Activated CD4-positive, alpha-beta T cell treated with anti-CD3 and anti-CD28 coated beads, Interleukin-2, amount 10 ng/mL, durations not matched to agents 7 days and 5 days (primary cell): ENCODE measurements around the gene TAAR9. TPM values are rescaled to one million over a fixed set of nuclear protein-coding genes. Genes with fewer than 3 reads are reported as not detected.
A peak's percentile ranks its signal among the peaks of the same experiment; 100 is the strongest.

Experiments
- CTCF ChIA-PET: fragments of 350-600 bp; sonication (Branson Sonifier 250); formaldehyde crosslinking; loops from one replicate; lab custom pipeline; 2021; ENCODE audit warnings: antibody characterized with exemption; lab: Charles Lee
- POLR2A ChIA-PET: fragments of 350-600 bp; sonication (Branson Sonifier 250); formaldehyde crosslinking; loops from one replicate; lab custom pipeline; 2021; ENCODE audit warnings: antibody characterized with exemption; lab: Charles Lee
- DNase-seq: peaks from one replicate; pipeline ENCODE4 v3.0.0-alpha.2; 2020
- H3K27ac Mint-ChIP-seq: one replicate; pipeline ENCODE4 v1.8.0; 2021; ENCODE audit warnings: mild to moderate bottlenecking, moderate library complexity, mixed read lengths
- H3K27me3 Mint-ChIP-seq: one replicate; pipeline ENCODE4 v1.8.0; 2021; ENCODE audit warnings: mixed read lengths
- H3K36me3 Mint-ChIP-seq: one replicate; pipeline ENCODE4 v1.8.0; 2021; ENCODE audit warnings: low read depth, mixed read lengths
- H3K4me1 Mint-ChIP-seq: one replicate; pipeline ENCODE4 v1.8.0; 2021; ENCODE audit warnings: mixed read lengths
- H3K4me3 Mint-ChIP-seq: one replicate; pipeline ENCODE4 v1.8.0; 2021; ENCODE audit warnings: mild to moderate bottlenecking, moderate library complexity, mixed read lengths
- H3K9me3 Mint-ChIP-seq: one replicate; pipeline ENCODE4 v1.8.0; 2021; ENCODE audit warnings: mixed read lengths
- total RNA-seq, 2 experiments: library from RNA; stranded (reverse); gene quantifications; one replicate each; pipeline ENCODE4 v1.2.3, GENCODE V29; 2021

The TAAR9 gene
- total RNA-seq, 2 experiments from 2014 or later, result not detected

DNA sequence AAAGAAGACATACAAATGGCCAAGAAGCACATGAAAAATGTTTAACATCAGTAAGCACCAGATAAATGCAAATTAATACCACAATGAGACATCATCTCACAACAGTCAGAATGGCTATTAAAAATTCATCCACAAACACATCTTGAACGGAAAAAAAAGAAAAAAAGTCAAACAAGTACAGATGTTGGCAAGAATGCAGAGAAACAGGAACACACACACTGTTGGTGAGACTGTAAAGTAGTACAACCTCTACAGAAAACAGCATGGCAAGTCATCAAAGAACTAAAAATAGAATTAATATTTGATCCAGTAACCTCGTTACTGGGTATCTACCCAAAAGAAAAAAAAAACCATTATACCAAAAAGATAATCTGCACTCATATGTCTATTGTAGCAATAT lies 31.6 kb upstream of the TAAR9 start:
- ChIA-PET POLR2A (no interaction called here), CTCF (no interaction called here)
- no peak for DNase-seq
- peaks cover 17% of the 10 kb centered on the region for H3K36me3 Mint-ChIP-seq
- H3K4me3 Mint-ChIP-seq, result no peak overlapping the region
- H3K27me3 Mint-ChIP-seq, result no peaks in the 10 kb centered on the region
- H3K27ac Mint-ChIP-seq, result no peak overlapping the region
- H3K9me3 Mint-ChIP-seq, result no peaks in the 10 kb centered on the region
- H3K4me1 Mint-ChIP-seq, result peaks cover 11% of the 10 kb centered on the region

GRCh38 chr6:132506869-132507808 lies 30.9 kb upstream of the TAAR9 start:
- DNase-seq, result no peak
- H3K4me3 Mint-ChIP-seq, result no peak overlapping the region
- H3K36me3 Mint-ChIP-seq, result peaks cover 10% of the 10 kb centered on the region
- H3K4me1 Mint-ChIP-seq, result peaks cover 16% of the 10 kb centered on the region
- CTCF ChIA-PET, result no interaction called here
- no peaks in the 10 kb centered on the region for H3K9me3 Mint-ChIP-seq
- POLR2A ChIA-PET, result no interaction called here
- no peak overlapping the region for H3K27ac Mint-ChIP-seq
- no peaks in the 10 kb centered on the region for H3K27me3 Mint-ChIP-seq

DNA sequence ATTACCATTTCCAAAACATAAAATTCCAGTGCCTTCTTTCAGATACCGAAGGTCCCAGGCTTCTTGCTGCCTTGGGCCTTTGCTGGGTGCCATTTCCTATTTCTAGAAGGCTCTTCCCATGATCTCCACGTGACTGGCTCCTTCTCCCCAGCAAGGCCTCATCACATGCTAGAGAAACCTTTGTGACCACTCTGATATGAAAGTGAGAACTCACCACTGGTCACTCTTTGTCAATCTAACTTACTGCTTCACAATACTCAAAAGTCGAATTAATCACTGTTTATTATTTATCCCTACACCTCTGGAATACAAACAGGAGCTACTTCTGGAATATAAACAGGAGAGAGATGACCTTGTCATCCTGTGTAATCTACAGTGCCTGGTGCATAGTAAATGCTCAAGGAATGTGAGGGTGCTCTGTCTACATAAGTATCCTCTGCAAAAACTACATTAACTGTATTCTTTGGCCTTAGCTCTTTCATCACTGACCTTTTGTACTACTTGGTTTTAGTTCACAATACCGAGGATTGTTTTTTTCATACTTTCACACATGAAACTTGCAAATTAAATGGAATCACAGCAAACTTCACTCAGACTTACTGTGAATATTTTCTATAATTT lies 26.8 kb upstream of the TAAR9 start:
- ChIA-PET CTCF (interaction anchor here (1.0 kb wide), 1 partner anchor 15 kb away, joined by 3 read pairs; no protein-coding TSS in a partner anchor), POLR2A (no interaction called here)
- no peak overlapping the region for H3K27ac Mint-ChIP-seq
- peaks cover 26% of the 10 kb centered on the region for H3K4me1 Mint-ChIP-seq
- H3K36me3 Mint-ChIP-seq, result peaks cover 8% of the 10 kb centered on the region
- peak overlapping the region; percentile 94 for H3K4me3 Mint-ChIP-seq
- DNase-seq, result no peak
- H3K27me3 Mint-ChIP-seq, result peaks cover 15% of the 10 kb centered on the region
- H3K9me3 Mint-ChIP-seq, result no peaks in the 10 kb centered on the region

- POLR2A ChIA-PET, result no interaction called here
- Mint-ChIP-seq H3K36me3 (peaks cover 8% of the 10 kb centered on the region), H3K9me3 (no peaks in the 10 kb centered on the region), H3K27ac (no peak overlapping the region), H3K4me1 (peaks cover 26% of the 10 kb centered on the region), H3K27me3 (peaks cover 18% of the 10 kb centered on the region), H3K4me3 (peak overlapping the region; percentile 94)
- CTCF ChIA-PET, result interaction anchor here (1.0 kb wide), 1 partner anchor 15 kb away, joined by 3 read pairs; no protein-coding TSS in a partner anchor
- no peak for DNase-seq
Observed at GRCh38 chr6:132511831-132512220, 26.3 kb upstream of the TAAR9 start.

DNA sequence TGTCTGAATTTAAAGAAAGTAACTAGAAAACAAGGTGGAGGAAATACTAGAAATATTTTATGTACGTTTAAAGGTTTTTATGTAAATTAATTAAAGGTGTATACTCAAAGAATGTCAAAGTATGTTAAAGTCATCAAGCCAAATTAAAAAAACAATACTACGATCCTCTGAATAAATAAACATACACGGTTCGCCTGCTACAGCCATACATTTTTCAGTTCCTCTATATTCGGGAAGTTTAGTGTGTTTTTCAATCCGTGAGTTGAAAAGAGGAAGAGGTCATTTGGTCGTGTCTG lies 25.8 kb upstream of the TAAR9 start:
- Mint-ChIP-seq H3K4me3 (peak overlapping the region; percentile 94), H3K4me1 (peaks cover 26% of the 10 kb centered on the region), H3K36me3 (peaks cover 8% of the 10 kb centered on the region), H3K9me3 (no peaks in the 10 kb centered on the region), H3K27ac (peak overlapping the region; percentile 89), H3K27me3 (peaks cover 20% of the 10 kb centered on the region)
- POLR2A ChIA-PET, result no interaction called here
- no peak for DNase-seq
- CTCF ChIA-PET, result interaction anchor here (1.2 to 1.4 kb wide), 2 partner anchors 23 to 233 kb away, joined by 4 to 5 read pairs; no protein-coding TSS in a partner anchor

- Mint-ChIP-seq H3K4me1 (peaks cover 26% of the 10 kb centered on the region), H3K4me3 (peak within 1 kb of the TSS; percentile 94), H3K9me3 (no peaks in the 10 kb centered on the region), H3K36me3 (peaks cover 4% of the 10 kb centered on the region), H3K27ac (peak within 1 kb of the TSS; percentile 96), H3K27me3 (peaks cover 23% of the 10 kb centered on the region)
- peak; percentile 88 for DNase-seq
- POLR2A ChIA-PET, result interaction anchor here (0.6 kb wide), 1 partner anchor 135 kb away, joined by 3 read pairs; no protein-coding TSS in a partner anchor
- CTCF ChIA-PET, result interaction anchor here (0.6 to 1.4 kb wide), 4 partner anchors 21 to 1497 kb away, joined by 3 to 5 read pairs (median 4); no protein-coding TSS in a partner anchor
Observed at GRCh38 chr6:132512638-132513632, 25.1 kb upstream of the TAAR9 start, which contains the start of gene STX7. Gene STX7 (minus strand): TSS chr6:132513116. CDS start chr6:132503530, 9,586 bp downstream.

DNA sequence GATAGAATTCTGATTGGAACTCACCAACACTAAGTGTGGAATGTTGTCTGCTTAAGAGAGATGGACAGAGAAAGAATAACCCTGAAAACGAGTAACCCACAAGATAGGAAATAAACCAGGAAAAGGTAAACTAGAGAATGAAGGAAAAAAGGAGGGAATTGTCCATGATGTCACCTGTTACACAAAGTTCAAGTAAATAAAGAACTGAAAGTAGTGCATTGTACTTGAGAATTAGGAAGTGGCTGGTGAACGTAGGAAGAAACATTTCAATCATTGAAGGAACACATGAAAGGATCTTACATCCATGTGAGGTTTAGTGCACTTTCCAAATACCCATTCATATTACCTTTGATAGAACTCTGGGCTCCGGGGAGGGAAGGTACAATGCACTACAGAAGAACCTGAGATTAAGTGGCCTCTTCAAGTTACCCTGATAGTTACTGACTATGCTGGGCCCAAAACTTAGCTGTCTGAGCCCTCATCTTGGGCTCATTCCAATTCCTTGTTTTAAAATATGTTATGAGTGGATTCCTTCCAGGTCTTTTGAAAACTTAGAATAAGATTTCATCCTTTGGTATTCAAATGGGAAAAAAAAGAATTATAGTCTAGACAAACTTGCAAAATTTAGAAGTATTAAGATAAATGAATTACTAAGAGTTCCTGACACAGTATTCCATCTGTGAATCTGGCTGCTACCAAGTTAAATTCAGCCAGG lies 24.1 kb upstream of the TAAR9 start:
- peaks cover 26% of the 10 kb centered on the region for H3K4me1 Mint-ChIP-seq
- no peaks in the 10 kb centered on the region for H3K36me3 Mint-ChIP-seq
- ChIA-PET CTCF (interaction anchor here (1.4 to 1.5 kb wide), 2 partner anchors 13 to 24 kb away, joined by 3 to 4 read pairs; no protein-coding TSS in a partner anchor), POLR2A (no interaction called here)
- peak overlapping the region; percentile 94 for H3K4me3 Mint-ChIP-seq
- no peak overlapping the region for H3K27ac Mint-ChIP-seq
- peaks cover 30% of the 10 kb centered on the region for H3K27me3 Mint-ChIP-seq
- no peaks in the 10 kb centered on the region for H3K9me3 Mint-ChIP-seq
- no peak for DNase-seq

DNA sequence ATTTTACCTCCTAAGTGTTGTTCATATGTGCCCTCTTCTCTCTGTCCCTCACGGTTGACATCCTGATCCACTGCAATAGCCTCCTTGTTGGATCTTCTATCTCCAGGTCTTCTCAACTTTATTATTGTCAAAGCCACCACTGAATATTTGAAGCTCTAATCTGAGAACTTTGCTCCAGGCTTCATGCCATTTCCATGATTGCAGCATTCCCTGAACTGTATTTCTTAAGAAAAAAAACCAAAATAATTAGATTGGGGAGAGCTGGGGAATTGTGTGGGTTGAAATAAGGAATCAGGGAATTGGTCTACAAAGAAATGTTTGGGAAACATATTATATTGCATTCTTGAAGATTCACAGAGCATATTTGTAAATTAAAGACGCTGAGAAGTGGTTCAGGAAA lies 22.7 kb upstream of the TAAR9 start:
- CTCF ChIA-PET, result interaction anchor here (0.6 to 1.5 kb wide), 2 partner anchors 12 to 266 kb away, joined by 3 read pairs; no protein-coding TSS in a partner anchor
- DNase-seq, result no peak
- peaks cover 40% of the 10 kb centered on the region for H3K27me3 Mint-ChIP-seq
- peaks cover 26% of the 10 kb centered on the region for H3K4me1 Mint-ChIP-seq
- POLR2A ChIA-PET, result no interaction called here
- H3K4me3 Mint-ChIP-seq, result no peak overlapping the region
- H3K9me3 Mint-ChIP-seq, result no peaks in the 10 kb centered on the region
- no peaks in the 10 kb centered on the region for H3K36me3 Mint-ChIP-seq
- H3K27ac Mint-ChIP-seq, result no peak overlapping the region

- ChIA-PET CTCF (no interaction called here), POLR2A (no interaction called here)
- DNase-seq, result no peak
Observed at GRCh38 chr6:132520953-132521352, 17.1 kb upstream of the TAAR9 start.

GRCh38 chr6:132524646-132525045 lies 13.4 kb upstream of the TAAR9 start:
- H3K9me3 Mint-ChIP-seq, result no peaks in the 10 kb centered on the region
- no peak overlapping the region for H3K27ac Mint-ChIP-seq
- H3K4me3 Mint-ChIP-seq, result no peak overlapping the region
- ChIA-PET CTCF (no interaction called here), POLR2A (no interaction called here)
- no peaks in the 10 kb centered on the region for H3K4me1 Mint-ChIP-seq
- no peak for DNase-seq
- peaks cover 41% of the 10 kb centered on the region for H3K27me3 Mint-ChIP-seq
- H3K36me3 Mint-ChIP-seq, result no peaks in the 10 kb centered on the region

More at GRCh38 chr6:132520953-132521352, 17.1 kb upstream of the TAAR9 start:
- Mint-ChIP-seq H3K27me3 (peaks cover 62% of the 10 kb centered on the region), H3K9me3 (no peaks in the 10 kb centered on the region), H3K36me3 (no peaks in the 10 kb centered on the region), H3K27ac (no peak overlapping the region), H3K4me3 (no peak overlapping the region), H3K4me1 (no peaks in the 10 kb centered on the region)

DNA sequence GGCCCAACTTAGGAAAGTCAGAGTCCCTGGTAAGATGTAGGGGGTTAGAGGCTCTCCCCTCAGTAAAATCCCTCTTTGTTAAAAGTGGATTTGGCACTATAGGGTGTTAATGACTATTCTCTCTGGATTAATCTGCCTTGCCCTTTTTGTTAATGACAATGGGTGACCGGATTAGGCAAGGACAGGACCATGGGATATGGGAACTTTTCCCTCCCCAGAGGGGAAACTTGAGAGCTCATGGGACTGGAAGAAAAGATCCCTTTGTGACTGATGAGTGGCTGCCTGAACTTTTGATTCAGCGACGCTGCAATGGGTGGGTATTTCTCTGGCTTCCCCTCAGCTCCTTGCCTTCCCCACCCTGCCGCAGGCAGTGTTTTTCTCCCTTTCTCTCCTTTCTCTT lies 12.2 kb upstream of the TAAR9 start:
- Mint-ChIP-seq H3K36me3 (no peaks in the 10 kb centered on the region), H3K27me3 (peaks cover 36% of the 10 kb centered on the region), H3K9me3 (no peaks in the 10 kb centered on the region), H3K4me1 (peaks cover 2% of the 10 kb centered on the region), H3K27ac (no peak overlapping the region), H3K4me3 (no peak overlapping the region)
- POLR2A ChIA-PET, result no interaction called here
- CTCF ChIA-PET, result interaction anchor here (0.6 kb wide), 1 partner anchor 256 kb away, joined by 3 read pairs; no protein-coding TSS in a partner anchor
- no peak for DNase-seq
